Smooth muscle cell (in vitro differentiated cells): ENCODE measurements around the gene CD8A. TPM values are rescaled to one million over a fixed set of nuclear protein-coding genes. Genes with fewer than 3 reads are reported as not detected.
"Not testable (repeated sequence)": the region's sequence is repeated elsewhere in the genome, so short reads cannot be mapped to it uniquely, and the experiment has no call there.

Experiments used
- DNase-seq: peaks from one replicate; lab custom pipeline; 2025; ENCODE audit not compliant: unreplicated experiment; lab: John Stamatoyannopoulos, UW
- H2AFZ ChIP-seq: fragments of 200-600 bp; sonication (generic); 2 replicates; pipeline ENCODE4 v1.6.0; 2016; ENCODE audit warnings: antibody characterized with exemption, low read depth, mild to moderate bottlenecking
- H3F3A ChIP-seq: fragments of 200-600 bp; sonication (generic); 2 replicates; pipeline ENCODE4 v1.6.0; 2017; ENCODE audit warnings: antibody characterized with exemption, low read depth
- H3K27ac ChIP-seq: fragments of 200-600 bp; sonication (generic); 2 replicates; pipeline ENCODE4 v1.5.1; 2016; ENCODE audit warnings: low read depth, mild to moderate bottlenecking
- H3K27me3 ChIP-seq: fragments of 200-600 bp; sonication (generic); 2 replicates; pipeline ENCODE4 v1.6.1; 2016; ENCODE audit warnings: low read depth, mild to moderate bottlenecking
- H3K36me3 ChIP-seq: fragments of 200-600 bp; sonication (generic); 2 replicates; pipeline ENCODE4 v1.5.1; 2016; ENCODE audit warnings: low read depth
- H3K4me1 ChIP-seq: fragments of 200-600 bp; sonication (generic); 2 replicates; pipeline ENCODE4 v1.5.1; 2016; ENCODE audit warnings: low read depth
- H3K4me2 ChIP-seq: fragments of 200-600 bp; sonication (generic); 2 replicates; pipeline ENCODE4 v1.6.0; 2016; ENCODE audit warnings: mild to moderate bottlenecking
- H3K4me3 ChIP-seq: fragments of 200-600 bp; sonication (generic); 2 replicates; pipeline ENCODE4 v1.5.1; 2016; ENCODE audit warnings: mild to moderate bottlenecking
- H3K79me2 ChIP-seq: fragments of 200-600 bp; sonication (generic); 2 replicates; pipeline ENCODE4 v1.6.0; 2016; ENCODE audit warnings: low read depth, mild to moderate bottlenecking
- H3K9ac ChIP-seq: fragments of 200-600 bp; sonication (generic); 2 replicates; pipeline ENCODE4 v1.6.0; 2016; ENCODE audit warnings: low read depth
- H3K9me3 ChIP-seq: fragments of 200-600 bp; sonication (generic); replicated peaks from 2 replicates; pipeline ENCODE4 v1.5.1; 2016; ENCODE audit warnings: low read depth
- H4K20me1 ChIP-seq: fragments of 200-600 bp; sonication (generic); 2 replicates; pipeline ENCODE4 v1.6.0; 2016; ENCODE audit warnings: low read depth
- whole genome bisulfite sequencing: methylation state at CpG from one replicate; pipeline ENCODE4 v1.1.7; 2016; ENCODE audit warnings: low lambda C conversion rate; 5-methylcytosine and 5-hydroxymethylcytosine counted together
- polyA plus RNA-seq: library from polyadenylated mRNA; unstranded; fragments of >200 nt; fragmentation: Nextera tagmentation; extraction: Ambion mirVana; gene quantifications from 2 replicates; pipeline ENCODE4 v1.2.1, GENCODE V29; 2016
- total RNA-seq: library from RNA; depleted of rRNA; stranded (reverse); fragments of >200 nt; gene quantifications from 2 replicates; pipeline ENCODE4 v1.2.3, GENCODE V29; 2014

CD8A gene
- total and polyA plus RNA-seq, 2 experiments from 2014 or later, result not detected

- H3K4me3 ChIP-seq, H2AFZ ChIP-seq, H3K36me3 ChIP-seq, H3K4me1 ChIP-seq, H3K27me3 ChIP-seq, H3K79me2 ChIP-seq, H4K20me1 ChIP-seq, H3K9me3 ChIP-seq, H3K4me2 ChIP-seq, H3K9ac ChIP-seq, H3K27ac ChIP-seq, H3F3A ChIP-seq, DNase-seq: not testable (repeated sequence)
- no CpG with 5 or more reads among the region's 1 CpG for WGBS
These were observed 55.8 kb downstream of the CD8A start for GRCh38 chr2:86734896-86735295.

Other genes starting within 250 kb of the CD8A start
- 41.5 and 57.7 TPM in 2 replicates for gene CHMP3, start 227.5 kb downstream of the CD8A start, total RNA-seq
- 42.9 and 48.9 TPM in 2 replicates for gene CHMP3, start 227.5 kb downstream of the CD8A start, polyA plus RNA-seq
- 21.5 and 25.7 TPM in 2 replicates for gene RNF103, start 167.0 kb downstream of the CD8A start, total RNA-seq
- gene RNF103, start 167.0 kb downstream of the CD8A start, polyA plus RNA-seq, result 14.1 and 14.8 TPM in 2 replicates
- 21.8 and 26.8 TPM in 2 replicates for gene RMND5A, start 70.6 kb downstream of the CD8A start, total RNA-seq
- gene RMND5A, start 70.6 kb downstream of the CD8A start, polyA plus RNA-seq, result 6.0 and 6.9 TPM in 2 replicates
- not detected in 2 replicates for gene CD8B, start 71.0 kb upstream of the CD8A start, total RNA-seq
- gene CD8B, start 71.0 kb upstream of the CD8A start, polyA plus RNA-seq, result not detected in 2 replicates
- 13.8 and 18.4 TPM in 2 replicates for gene RGPD1, start 151.2 kb upstream of the CD8A start, total RNA-seq
- 0.54 and 1.1 TPM in 2 replicates for gene RGPD1, start 151.2 kb upstream of the CD8A start, polyA plus RNA-seq
- 4.3 and 6.1 TPM in 2 replicates for gene PLGLB1, start 230.9 kb upstream of the CD8A start, total RNA-seq
- 1.00 and 1.0 TPM in 2 replicates for gene PLGLB1, start 230.9 kb upstream of the CD8A start, polyA plus RNA-seq